HG02759 (cell line): ENCODE data around the gene MAU2.
"Not testable (repeated sequence)": the region's sequence is repeated elsewhere in the genome, so short reads cannot be mapped to it uniquely, and the experiment has no call there.

Experiments used
- ATAC-seq: cut with Tn5 transposase; IDR thresholded peaks from one replicate; pipeline ENCODE4 v1.9.1; 2021; ENCODE audit warnings: mild to moderate bottlenecking, moderate library complexity; ENCODE audit not compliant: unreplicated experiment

MAU2 gene

DNA sequence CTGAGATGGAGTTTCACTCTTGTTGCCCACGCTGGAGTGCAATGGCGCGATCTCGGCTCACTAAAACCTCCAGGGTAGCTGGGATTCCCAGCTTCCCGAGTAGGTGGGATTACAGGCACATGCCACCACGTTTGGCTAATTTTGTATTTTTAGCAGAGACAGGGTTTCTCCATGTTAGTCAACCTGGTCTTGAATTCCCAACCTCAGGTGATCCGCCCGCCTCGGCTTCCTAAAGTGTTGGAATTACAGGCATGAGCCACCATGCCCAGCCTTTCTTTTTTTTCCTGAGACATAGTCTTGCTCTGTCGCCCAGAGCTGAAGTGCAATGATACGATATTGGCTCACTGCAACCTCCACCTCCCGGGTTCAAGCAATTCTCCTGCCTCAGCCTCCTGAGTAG is 59.7 kb downstream of the MAU2 start:
- not testable (repeated sequence) for ATAC-seq

DNA sequence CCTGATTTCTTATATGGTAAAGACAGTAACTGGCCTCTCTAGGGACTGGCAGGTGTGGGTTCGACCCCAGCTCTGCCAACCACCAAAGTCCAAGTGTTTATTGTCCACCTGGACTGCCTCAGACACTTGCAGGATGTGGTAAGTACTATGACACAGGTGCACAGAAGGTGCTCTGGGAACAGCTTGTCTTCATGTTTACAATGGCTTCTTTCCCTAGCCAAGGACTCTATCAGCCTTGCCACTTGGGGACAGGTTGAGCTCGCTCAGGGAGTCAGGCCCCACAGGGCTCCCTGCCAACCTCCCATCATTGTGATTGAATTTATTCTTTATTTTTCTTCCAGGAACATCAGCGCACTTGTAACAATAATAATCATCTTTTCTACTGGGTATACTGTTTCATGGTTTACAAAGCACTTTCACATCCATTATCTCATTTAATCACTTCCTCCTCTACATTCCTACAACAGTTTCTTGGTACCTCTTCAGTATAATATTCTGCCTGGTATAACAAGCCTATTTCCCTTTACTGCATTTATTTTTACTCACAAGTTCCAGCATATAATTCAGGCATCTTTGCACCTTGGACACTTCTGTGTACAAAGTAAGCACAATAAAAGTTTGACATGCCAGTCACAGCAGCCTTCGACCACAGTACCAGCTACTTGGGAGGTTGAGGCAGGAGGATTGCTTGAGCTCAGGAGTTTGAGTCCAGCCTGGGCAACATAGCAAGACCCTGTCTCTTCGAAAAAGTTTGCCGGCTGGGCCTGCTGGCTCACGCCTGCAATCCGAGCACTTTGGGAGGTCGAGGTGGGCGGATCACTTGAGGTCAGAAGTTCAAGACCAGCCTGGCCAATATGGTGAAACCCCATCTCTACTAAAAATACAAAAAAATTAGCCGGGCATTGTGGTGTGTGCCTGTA is 60.6 kb downstream of the MAU2 start:
- ATAC-seq = no peak

DNA sequence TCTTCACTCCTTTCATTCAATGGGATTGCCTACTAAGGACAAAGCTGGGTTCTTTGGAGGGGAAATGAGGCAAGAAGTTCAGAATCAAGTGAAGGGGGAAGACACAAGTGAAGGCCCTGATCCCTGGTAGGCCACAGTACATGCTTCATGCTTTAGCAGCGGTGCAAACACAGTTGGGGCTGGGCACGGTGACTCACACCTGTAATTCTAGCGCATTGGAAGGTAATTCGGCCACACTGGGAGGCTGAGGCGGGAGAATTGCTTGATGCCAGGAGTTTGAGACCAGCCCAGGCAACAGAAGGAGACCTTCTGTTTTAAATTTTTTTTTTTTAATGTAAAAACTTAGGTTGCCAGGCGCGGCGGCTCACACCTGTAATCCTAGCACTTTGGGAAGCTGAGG is 61.5 kb downstream of the MAU2 start:
- no peak for ATAC-seq

DNA sequence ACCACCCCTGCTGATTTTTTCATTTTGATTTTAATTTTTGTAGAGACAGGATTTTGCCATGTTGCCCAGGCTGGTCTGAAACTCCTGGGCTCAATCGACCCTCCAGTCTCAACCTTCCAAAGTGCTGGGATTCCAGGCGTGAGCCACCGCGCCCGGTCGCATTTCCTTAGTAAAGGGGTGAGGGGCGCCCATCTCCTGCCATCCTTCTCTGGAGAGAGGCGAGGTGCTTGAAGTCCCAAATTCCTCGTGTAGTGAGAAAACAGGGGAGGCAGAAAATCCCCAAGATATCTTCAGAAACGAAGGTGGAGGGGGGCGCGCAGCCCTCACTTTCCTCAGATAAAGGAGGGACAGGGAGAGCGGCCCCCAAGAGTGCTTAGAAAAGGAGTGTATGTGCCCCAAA is 63.9 kb downstream of the MAU2 start:
- ATAC-seq = no peak

DNA sequence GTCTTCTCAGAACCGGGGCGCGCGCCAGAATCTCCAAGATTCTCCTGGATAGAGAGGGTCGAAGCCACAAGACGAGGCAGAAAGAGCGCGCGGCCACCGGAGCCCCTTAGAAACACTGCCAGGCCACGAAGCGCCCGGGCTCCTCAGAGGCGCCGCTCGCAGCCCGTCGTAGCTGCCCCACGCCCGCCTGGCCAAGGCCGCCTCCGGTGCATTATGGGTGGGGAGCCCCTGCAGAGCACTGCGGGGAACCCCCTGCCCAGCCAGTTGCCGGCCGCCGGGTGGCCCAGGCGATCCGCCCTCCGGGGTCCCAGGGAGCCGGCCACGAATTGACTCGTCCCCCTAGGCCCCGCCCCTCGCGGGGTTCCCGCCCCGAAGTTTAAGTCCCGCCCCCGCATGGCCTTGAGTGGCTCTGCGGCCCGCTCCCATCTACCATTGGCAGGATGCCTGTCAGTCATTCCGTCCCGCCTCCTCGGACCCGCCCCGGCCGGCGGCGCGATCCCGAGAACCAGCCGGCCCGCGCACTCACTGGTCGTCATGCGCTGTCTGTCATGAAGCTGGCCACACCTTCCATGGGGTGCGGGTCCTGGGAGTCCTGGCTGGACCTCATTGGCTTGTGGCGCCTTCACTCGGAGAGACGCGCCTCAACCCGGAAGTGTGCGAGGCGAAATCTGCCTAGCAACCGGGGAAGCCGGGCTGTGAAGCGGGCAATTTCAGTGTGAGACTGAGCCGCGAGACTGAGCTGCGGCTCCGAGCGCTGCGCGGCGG is 64.7 kb downstream of the MAU2 start:
- peak; percentile 92 for ATAC-seq

DNA sequence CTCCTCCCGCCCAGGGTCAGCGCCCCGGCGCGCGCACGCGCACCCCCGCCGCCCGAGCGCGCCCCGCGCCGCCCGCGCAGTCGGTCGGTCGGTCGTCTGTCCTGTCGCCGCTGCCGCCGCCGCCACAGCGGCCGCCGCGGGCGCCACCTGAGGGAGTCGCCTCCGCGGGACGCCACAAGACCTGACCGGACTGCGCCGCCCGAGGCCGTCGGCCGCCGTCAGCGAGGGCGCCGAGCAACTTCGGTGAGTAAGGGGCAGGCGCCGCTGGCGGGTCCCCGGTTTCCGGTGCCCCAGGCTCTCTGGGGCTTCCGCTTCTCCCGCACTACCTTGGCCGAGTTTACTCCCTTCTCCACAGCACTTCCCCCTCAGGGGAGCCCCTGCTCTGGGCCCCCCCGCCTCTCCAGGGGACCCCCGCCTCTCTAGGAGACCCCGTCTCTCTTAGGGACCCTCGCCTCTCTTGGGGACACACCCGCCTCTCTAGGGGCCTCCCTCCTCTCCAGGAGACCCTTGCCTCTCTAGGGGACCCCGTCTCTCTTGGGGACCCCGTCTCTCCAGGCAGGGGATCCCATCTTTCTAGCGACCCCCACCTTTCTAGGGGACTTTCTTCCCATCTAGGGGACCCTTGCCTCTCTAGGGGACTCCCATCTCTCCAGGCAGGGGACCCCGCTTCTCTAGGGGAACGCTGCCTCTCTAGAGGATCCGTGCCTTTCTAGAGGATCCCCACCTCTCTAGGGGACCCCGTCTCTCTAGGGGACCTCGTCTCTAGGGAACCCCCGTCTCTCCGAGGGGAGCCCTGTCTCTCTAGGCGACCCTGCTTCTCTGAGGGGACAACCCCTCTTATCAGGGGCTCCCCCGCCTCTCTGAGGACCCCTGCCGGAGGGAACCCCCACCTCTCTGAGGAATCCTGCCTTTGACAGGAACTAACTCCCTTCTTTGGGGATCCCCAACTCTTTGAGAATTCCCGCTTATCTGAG is 65.6 kb downstream of the MAU2 start:
- peak; percentile 24 for ATAC-seq

DNA sequence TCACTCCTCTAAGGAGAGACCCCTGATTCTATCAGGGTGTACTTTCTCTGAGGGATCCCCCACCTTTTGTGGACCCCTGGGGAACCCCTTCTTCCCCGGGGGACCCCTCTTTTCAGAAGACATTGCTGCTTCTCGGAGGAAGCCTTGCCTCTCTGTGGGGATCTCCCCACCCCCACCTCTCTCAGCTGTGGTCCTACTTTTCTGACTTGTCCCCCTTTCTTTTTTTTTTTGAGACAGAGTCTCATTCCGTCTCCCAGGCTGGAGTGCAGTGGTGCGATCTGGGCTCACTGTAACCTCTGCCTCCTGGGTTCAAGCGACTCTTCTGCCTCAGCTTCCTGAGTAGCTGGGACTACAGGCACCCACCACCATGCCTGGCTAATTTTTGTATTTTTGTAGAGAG is 66.5 kb downstream of the MAU2 start:
- no peak for ATAC-seq

DNA sequence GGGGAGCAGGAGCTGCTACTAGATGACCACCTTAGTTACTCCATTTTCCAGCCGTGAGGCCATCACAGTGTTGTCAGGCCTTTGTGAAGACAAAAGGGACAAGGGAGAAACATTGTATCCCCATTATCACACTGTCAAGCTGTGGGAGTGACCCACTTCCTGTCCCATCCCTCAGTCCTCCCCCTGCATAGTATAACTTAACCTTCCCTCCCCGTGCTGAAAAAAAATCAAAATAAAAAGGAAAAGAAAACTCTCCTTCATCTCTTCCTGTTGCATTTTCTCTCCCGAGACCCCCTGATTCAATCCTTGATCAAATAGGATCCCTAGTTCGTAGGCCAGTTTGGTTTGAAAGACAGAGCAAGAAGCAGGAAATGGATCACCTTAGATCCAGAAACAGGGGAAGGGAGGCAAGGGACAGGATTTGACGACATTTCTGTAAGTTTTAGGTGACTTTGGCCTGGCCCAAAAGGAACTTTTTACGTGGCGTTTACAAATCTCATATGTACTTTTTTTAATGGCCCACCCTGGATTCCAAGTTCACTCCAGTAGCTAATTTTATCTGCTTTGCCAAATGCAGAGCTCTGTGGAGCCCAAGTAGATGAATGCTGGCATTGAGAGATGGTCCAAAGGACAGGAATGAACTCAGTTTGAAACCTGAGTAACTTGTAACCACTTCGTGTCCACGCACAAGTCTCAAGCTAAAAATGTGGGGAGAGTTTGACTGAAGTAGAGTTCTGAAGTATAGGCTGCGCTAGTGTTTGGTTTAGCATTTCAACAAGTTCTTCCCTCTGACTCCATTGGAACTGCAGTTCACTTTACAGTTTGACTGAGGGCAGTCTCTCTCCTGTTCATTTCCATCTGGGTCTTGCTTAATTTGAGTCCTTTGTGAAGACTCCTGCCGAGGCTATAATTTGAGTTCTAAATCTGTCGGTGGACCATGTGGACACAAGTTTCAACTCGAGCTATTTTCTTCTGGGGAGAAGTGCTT is 68.2 kb downstream of the MAU2 start:
- ATAC-seq = no peak

DNA sequence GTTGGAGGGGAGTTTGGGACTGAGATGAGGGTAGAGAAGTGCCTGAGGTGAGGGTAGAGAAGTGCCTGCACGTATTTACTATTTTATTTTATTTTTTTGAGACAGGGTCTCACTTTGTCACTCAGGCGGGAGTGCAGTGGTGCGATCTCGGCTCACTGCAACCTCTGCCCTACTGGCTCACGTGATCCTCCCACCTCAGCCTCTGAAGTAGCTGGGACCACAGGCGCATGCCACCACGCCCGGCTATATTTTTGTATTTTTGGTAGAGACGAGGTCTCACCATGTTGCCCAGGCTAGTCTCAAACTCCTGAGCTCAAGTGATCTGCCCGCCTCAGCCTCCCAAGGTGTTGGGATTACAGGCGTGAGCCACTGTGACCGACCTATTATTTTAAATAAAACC is 69.1 kb downstream of the MAU2 start:
- not testable (repeated sequence) for ATAC-seq

DNA sequence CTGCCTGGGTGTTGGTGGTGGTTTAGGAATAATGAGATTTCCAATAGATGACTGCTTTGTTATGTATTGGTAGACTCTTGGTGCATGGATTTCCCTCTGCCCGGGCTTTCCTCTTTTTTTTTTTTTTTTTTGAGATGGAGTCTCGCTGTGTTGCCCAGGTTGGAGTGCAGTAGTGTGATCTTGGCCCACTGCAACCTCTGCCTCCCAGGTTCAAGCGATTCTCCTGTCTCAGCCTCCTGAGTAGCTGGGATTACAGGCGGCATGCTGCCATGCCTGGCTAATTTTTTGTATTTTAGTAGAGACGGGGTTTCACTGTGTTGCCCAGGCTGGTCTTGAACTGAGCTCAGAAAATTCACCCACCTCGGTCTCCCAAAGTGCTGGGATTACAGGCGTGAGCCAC is 73.7 kb downstream of the MAU2 start:
- ATAC-seq = not testable (repeated sequence)

DNA sequence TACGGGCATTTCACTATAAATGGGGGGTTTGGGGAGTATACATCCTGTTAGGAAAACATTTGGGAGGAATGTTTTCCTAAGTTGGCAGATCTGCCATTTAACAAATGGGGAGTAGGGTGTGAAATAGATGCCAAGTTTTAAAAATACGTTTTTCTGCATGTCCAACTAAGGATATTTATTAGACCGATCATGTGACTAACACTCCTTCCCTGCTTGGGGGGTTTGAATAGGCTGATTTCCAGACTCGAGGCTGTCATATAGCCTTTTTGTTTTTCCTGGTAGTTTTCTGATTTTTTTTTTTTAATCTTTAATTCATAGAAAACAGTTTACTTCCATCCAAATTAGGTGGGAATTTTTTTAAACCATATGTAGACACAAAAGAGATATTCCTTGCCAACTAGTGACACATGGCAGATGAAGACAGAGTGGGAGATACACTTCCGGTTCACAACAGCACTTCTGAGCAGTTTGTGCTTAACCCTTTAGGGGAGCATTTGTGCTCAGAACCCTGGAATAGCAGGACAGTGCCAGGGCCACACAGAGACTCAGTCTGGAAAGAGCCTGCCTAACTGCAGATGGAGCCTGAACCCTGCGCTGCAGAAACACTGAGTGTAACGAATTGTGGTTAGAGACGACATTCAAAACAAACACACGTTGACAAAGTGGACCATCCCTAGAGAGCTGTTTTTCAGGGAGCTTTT is 79.3 kb downstream of the MAU2 start:
- ATAC-seq = no peak

DNA sequence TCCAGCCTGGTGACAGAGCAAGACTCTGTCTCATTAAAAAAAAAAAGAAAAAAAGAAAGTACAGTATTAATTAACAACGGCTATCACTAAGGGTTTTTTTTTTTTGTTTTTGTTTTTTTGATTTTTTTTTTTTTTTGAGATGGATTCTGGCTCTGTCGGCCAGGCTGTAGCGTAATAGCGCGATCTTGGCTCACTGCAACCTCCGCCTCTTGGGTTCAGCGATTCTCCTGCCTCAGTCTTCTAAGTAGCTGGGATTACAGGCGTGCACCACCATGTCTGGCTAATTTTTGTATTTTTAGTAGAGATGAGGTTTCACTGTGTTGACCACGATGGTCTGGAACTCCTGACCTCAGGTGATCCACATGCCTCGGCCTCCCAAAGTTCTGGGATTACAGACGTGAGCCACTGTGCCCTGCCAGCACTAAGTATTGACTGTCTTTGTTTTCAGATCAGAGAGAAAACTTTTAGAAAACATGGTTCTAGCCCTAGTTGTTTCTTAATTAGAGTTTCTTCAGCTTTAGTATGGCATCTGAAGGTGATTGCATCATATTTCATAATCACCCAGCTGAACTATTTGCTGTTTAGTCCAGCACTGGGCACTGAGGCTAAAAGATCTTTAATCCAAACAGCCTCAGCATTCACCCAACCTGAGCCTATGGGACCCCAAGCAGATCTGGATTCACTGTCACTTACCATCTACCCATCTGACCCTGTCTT is 82.2 kb downstream of the MAU2 start:
- ATAC-seq = no peak

DNA sequence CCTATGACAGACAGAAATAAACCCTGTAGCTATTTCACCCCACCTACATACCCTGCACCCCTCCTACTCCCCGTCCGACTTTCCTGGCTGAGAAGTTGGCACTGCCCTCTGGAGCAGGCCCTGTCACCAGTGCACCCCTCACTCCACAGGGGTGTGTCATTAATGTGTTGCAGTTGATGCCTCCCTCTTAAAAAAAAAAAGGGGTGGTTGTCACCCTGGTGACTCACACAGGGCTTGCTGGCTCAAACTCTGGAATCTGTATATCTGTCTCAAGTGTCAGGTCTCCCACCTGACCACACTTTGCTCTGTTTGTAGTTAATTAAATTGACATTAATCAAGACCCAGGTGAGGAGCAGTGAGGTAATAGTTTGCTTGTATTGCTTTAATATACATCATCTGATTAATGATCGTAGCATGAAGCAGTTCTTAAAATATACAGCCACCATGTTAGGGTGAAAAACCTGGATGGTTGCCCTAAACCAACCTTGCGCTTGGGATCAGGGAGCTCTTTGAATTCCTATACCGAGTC is 82.8 kb downstream of the MAU2 start:
- ATAC-seq = no peak

DNA sequence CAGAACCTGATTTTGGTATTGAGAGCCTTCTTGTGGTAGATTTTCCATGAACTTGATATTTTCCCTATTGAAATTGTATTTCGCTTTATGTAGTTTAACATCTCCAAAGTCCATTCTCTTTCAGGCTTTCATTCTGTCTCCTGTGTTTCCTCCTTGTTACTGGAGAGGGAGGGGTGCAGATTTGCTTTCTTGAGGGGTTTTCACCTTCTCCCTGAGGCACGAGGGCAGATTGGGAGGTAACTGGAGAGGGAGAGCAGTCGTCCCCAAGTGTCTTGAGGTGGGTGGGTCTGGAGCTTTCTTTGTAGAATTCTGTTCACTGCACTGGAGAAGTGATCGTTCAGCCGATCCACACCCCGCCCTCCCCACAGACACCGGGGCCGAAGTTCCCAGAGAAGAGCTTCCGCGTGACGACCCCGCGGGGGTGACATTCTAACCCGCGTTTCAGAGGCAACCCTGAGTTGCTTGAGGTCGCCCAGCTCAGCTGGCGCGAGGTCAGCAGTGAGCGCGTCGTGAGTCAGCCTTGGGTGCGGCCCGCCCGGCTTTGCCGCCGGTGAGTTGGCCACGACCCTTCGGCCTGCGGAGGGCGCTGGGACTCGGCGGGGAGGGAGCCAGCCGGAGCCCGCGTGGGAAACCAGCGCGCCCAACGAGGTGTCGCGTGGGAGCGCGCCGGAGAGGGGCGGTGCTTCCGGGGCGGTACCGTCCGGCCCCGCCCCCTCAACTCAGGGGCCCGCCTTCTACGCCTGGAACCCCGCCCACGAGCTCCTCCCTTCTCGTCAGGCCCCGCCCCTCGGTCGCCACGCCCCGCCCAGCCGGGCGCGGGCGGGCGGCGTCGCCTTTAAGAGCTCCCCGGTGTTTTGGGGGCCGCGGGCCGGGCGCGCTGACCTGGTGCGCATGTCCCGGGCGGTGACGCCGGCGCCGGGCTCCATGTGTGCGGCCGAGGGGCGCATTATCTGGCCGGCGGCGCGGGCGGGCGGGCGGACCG is 84.5 kb downstream of the MAU2 start, which contains the start of gene GATAD2A:
TSS of gene GATAD2A (plus strand) at position 797 of the 982 bp plus-strand sequence. CDS start 59,671 bp downstream, outside the sequence.
- ATAC-seq = peak; percentile 78

DNA sequence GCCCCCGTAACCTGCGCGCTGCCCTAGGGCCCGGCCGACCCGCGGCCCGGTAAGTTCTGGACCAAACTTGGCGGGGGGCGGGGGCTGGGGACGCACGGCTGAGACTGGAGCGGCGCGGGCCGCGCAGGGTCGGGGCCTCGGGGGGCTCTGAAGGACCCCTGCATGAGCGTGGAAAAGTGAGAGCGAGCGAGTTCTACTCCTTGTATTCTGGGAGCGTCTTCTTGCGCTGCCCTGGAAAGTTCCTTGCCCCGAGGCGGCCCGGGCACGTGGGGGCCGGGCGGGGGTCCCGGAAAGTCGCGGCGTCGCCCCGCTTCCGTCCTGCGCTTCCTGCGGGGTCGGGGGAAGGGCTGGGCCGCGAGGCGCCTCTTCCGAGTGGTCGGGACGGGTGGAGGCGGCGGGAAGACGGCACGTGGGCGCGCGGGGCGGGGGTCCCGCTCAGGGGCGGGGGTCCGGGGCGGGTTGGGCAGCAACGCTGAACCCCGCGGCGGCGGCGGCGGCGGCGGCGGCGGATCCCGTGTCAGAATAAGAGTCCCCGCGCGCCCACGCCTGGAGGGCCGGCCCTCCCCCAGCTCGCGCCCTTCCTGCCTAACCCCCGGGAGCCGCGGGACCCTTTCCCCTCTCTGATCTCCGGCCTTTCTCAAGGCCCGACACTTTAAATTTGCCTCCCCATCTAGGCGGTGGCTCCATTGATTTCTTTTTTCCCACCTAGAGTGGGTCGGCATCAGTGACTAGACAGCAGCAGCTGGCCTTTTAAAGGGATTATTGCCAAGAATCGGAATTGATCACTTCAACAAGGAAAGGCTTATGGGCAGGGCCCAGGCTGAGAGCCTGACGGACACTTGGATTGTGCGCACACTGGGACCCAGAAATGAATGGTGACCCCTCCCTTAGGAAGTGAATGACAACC is 85.6 kb downstream of the MAU2 start:
- ATAC-seq = peak; percentile 20
